Neural progenitor cell (in vitro differentiated cells): ENCODE data around the gene MYL9. TPM values are rescaled to one million over a fixed set of nuclear protein-coding genes. Genes with fewer than 3 reads are reported as not detected.
"Not testable (repeated sequence)": the region's sequence is repeated elsewhere in the genome, so short reads cannot be mapped to it uniquely, and the experiment has no call there.

ENCODE experiments used
- DNase-seq: peaks from one replicate; pipeline ENCODE4 v3.0.0-alpha.2; 2016; ENCODE audit warnings: low spot score
- H2AFZ ChIP-seq: fragments of 200-600 bp; sonication (generic); replicated peaks from 2 replicates; pipeline ENCODE4 v1.6.1; 2016; ENCODE audit warnings: antibody characterized with exemption
- H3F3A ChIP-seq: fragments of 200-600 bp; sonication (generic); 2 replicates; pipeline ENCODE4 v1.6.1; 2016; ENCODE audit warnings: antibody characterized with exemption, low read depth
- H3K27ac ChIP-seq: fragments of 200-600 bp; sonication (generic); 2 replicates; pipeline ENCODE4 v1.5.1; 2016; ENCODE audit warnings: mild to moderate bottlenecking
- H3K27me3 ChIP-seq: fragments of 200-600 bp; sonication (generic); 2 replicates; pipeline ENCODE4 v1.6.1; 2016; ENCODE audit warnings: mild to moderate bottlenecking, moderate library complexity
- H3K36me3 ChIP-seq: fragments of 200-600 bp; sonication (generic); 2 replicates; pipeline ENCODE4 v1.5.1; 2016
- H3K4me1 ChIP-seq: fragments of 200-600 bp; sonication (generic); 2 replicates; pipeline ENCODE4 v1.6.1; 2016; ENCODE audit warnings: mixed run types
- H3K4me2 ChIP-seq: fragments of 200-600 bp; sonication (generic); 2 replicates; pipeline ENCODE4 v1.6.1; 2016
- H3K4me3 ChIP-seq: fragments of 200-600 bp; sonication (generic); 2 replicates; pipeline ENCODE4 v1.5.1; 2016
- H3K79me2 ChIP-seq: fragments of 200-600 bp; sonication (generic); 2 replicates; pipeline ENCODE4 v1.6.1; 2016; ENCODE audit warnings: low read depth
- H3K9ac ChIP-seq: fragments of 200-600 bp; sonication (generic); 2 replicates; pipeline ENCODE4 v1.6.1; 2016
- H3K9me3 ChIP-seq: fragments of 200-600 bp; sonication (generic); 2 replicates; pipeline ENCODE4 v1.5.1; 2016; ENCODE audit warnings: low read depth
- H4K20me1 ChIP-seq: fragments of 200-600 bp; sonication (generic); 2 replicates; pipeline ENCODE4 v1.6.1; 2016; ENCODE audit warnings: low read depth
- H3K27ac Mint-ChIP-seq: 3 replicates; pipeline ENCODE4 v1.8.0; 2021; ENCODE audit warnings: mixed read lengths
- H3K27me3 Mint-ChIP-seq: 2 replicates; pipeline ENCODE4 v1.8.0; 2022; ENCODE audit warnings: low read depth, mild to moderate bottlenecking, inconsistent platforms, moderate library complexity, mixed read lengths; ENCODE audit not compliant: insufficient read depth
- H3K36me3 Mint-ChIP-seq: 3 replicates; pipeline ENCODE4 v1.8.0; 2021; ENCODE audit warnings: mixed read lengths
- H3K4me1 Mint-ChIP-seq: 3 replicates; pipeline ENCODE4 v1.8.0; 2021; ENCODE audit warnings: mixed read lengths
- H3K4me3 Mint-ChIP-seq: 3 replicates; pipeline ENCODE4 v1.8.0; 2021; ENCODE audit warnings: mild to moderate bottlenecking, moderate library complexity, mixed read lengths
- H3K9me3 Mint-ChIP-seq: 3 replicates; pipeline ENCODE4 v1.8.0; 2020; ENCODE audit warnings: mixed read lengths
- EZH2 ChIP-seq: fragments of 200-600 bp; sonication (generic); IDR thresholded peaks from 2 replicates; pipeline ENCODE4 v1.6.1; 2017; ENCODE audit warnings: antibody characterized with exemption, mild to moderate bottlenecking, moderate library complexity
- EZH2phosphoT487 ChIP-seq: fragments of 200-600 bp; sonication (generic); IDR thresholded peaks from 2 replicates; pipeline ENCODE4 v1.6.1; 2017; ENCODE audit warnings: antibody characterized with exemption
- total RNA-seq: library from RNA; depleted of rRNA; stranded (reverse); fragments of >200 nt; gene quantifications from 2 replicates; pipeline ENCODE4 v1.2.3, GENCODE V29; 2015; ENCODE audit warnings: low replicate concordance
- TF ChIP-seq, protein P1 (sequence below): fragments of 200-600 bp; sonication (generic); IDR thresholded peaks from 2 replicates; pipeline ENCODE4 v1.5.1; 2017; ENCODE audit warnings: antibody characterized with exemption, mild to moderate bottlenecking

Gene MYL9
- total RNA-seq, 1 donor from 2014 or later, result 12.4 TPM

DNA sequence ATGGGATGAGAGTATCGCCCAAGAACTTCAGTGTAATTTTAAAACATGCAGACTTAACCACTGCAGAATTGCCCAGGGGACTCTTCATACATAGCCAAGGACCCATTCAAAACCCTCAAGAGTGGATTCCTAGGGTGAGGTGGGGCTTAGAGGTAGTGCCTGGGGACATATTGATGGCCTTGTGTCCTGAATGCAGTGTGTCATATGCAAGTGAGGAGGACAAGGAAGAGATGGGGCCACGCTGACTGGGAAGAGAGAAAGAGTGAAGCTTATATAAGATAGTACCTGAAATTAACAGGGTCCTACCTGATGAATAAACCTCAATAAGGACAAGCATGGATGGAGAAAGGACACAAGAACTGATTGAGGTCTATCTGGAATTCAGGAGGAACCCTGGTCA, 13.9 kb downstream of the MYL9 start:
- Histone ChIP-seq H3K4me2 (no peak overlapping the region), H3K79me2 (no peaks in the 10 kb centered on the region), H3K36me3 (no peaks in the 10 kb centered on the region), H3F3A (peaks cover 9% of the 10 kb centered on the region), H2AFZ (no peak overlapping the region), H3K27me3 (no peaks in the 10 kb centered on the region), H3K9me3 (no peaks in the 10 kb centered on the region), H3K4me3 (no peak overlapping the region), H3K9ac (no peak overlapping the region), H3K4me1 (no peaks in the 10 kb centered on the region), H4K20me1 (no peaks in the 10 kb centered on the region), H3K27ac (no peak overlapping the region)
- no peak for DNase-seq
- Mint-ChIP-seq H3K4me1 (no peaks in the 10 kb centered on the region), H3K27me3 (peaks cover 5% of the 10 kb centered on the region), H3K9me3 (no peaks in the 10 kb centered on the region), H3K36me3 (no peaks in the 10 kb centered on the region), H3K4me3 (no peak overlapping the region), H3K27ac (no peak overlapping the region)
- TF ChIP-seq EZH2phosphoT487 (no peak), EZH2 (no peak)
- TF ChIP-seq, protein P1, sequence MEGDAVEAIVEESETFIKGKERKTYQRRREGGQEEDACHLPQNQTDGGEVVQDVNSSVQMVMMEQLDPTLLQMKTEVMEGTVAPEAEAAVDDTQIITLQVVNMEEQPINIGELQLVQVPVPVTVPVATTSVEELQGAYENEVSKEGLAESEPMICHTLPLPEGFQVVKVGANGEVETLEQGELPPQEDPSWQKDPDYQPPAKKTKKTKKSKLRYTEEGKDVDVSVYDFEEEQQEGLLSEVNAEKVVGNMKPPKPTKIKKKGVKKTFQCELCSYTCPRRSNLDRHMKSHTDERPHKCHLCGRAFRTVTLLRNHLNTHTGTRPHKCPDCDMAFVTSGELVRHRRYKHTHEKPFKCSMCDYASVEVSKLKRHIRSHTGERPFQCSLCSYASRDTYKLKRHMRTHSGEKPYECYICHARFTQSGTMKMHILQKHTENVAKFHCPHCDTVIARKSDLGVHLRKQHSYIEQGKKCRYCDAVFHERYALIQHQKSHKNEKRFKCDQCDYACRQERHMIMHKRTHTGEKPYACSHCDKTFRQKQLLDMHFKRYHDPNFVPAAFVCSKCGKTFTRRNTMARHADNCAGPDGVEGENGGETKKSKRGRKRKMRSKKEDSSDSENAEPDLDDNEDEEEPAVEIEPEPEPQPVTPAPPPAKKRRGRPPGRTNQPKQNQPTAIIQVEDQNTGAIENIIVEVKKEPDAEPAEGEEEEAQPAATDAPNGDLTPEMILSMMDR, result no peak

DNA sequence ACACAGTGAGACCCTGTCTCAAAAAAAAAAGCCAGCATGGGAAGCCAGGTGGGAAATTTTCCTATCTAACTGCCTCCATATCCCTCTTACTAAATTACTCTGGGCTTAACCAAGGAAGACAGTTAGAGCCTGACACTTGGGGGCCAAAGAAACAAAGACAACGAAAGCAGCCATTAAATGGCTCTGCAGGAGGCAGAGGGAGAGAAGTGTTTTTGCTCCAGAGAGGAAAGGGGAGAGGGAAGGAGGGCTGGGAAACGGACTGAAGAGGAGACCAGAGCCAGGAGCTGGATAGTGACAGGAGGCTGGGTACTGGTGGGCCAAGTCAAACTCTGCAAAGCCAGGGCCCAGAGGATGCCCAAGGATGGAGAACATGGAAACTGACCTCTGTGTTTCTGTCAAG, 21.4 kb downstream of the MYL9 start:
- Mint-ChIP-seq H3K4me3 (peak overlapping the region; percentile 24), H3K27me3 (peaks cover 2% of the 10 kb centered on the region), H3K9me3 (peaks cover 9% of the 10 kb centered on the region), H3K4me1 (peaks cover 11% of the 10 kb centered on the region), H3K27ac (peak overlapping the region; percentile 18), H3K36me3 (peaks cover 2% of the 10 kb centered on the region)
- Histone ChIP-seq H3K4me1 (peaks cover 13% of the 10 kb centered on the region), H3K79me2 (no peaks in the 10 kb centered on the region), H3K27ac (peak overlapping the region; percentile 64), H3K4me3 (no peak overlapping the region), H3K9me3 (no peaks in the 10 kb centered on the region), H3K27me3 (no peaks in the 10 kb centered on the region), H3F3A (peaks cover 11% of the 10 kb centered on the region), H3K9ac (no peak overlapping the region), H3K4me2 (peak overlapping the region; percentile 28), H2AFZ (no peak overlapping the region), H3K36me3 (no peaks in the 10 kb centered on the region), H4K20me1 (no peaks in the 10 kb centered on the region)
- no peak for TF ChIP-seq EZH2phosphoT487
- TF ChIP-seq, protein P1, result no peak
- TF ChIP-seq EZH2, result no peak
- peak; percentile 45 for DNase-seq

DNA sequence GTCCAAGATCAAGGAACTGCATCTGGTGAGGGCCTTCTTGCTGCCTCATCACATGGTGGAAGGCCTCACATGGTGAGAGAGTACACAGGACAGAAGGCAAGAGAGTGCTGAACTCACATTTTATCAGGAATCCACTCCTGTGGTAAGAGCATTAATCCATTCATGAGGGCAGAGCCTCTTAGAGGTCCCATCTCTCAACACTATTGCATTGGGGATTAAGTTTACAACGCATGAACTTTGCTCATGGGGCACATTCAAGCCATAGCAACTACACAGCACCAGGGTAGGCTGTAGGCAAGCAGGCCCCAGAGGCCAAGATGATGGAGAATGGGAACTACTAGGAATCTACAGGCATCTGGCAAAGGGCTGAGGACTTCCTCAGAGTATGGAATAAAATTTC, 22.1 kb downstream of the MYL9 start:
- no peaks in the 10 kb centered on the region for H3K27me3 ChIP-seq
- no peak overlapping the region for H3K4me2 ChIP-seq
- no peak overlapping the region for H2AFZ ChIP-seq
- Mint-ChIP-seq H3K9me3 (peaks cover 9% of the 10 kb centered on the region), H3K4me1 (peaks cover 11% of the 10 kb centered on the region), H3K27ac (peak overlapping the region; percentile 18), H3K4me3 (no peak overlapping the region), H3K27me3 (peaks cover 2% of the 10 kb centered on the region), H3K36me3 (peaks cover 2% of the 10 kb centered on the region)
- peak overlapping the region; percentile 64 for H3K27ac ChIP-seq
- no peaks in the 10 kb centered on the region for H3K9me3 ChIP-seq
- no peaks in the 10 kb centered on the region for H3K36me3 ChIP-seq
- no peak overlapping the region for H3K4me3 ChIP-seq
- H3K9ac ChIP-seq, result no peak overlapping the region
- H3K79me2 ChIP-seq, result no peaks in the 10 kb centered on the region
- DNase-seq, result no peak
- peaks cover 13% of the 10 kb centered on the region for H3K4me1 ChIP-seq
- no peaks in the 10 kb centered on the region for H4K20me1 ChIP-seq
- peaks cover 11% of the 10 kb centered on the region for H3F3A ChIP-seq
- TF ChIP-seq EZH2phosphoT487 (no peak), EZH2 (no peak)
- TF ChIP-seq, protein P1, result no peak

DNA sequence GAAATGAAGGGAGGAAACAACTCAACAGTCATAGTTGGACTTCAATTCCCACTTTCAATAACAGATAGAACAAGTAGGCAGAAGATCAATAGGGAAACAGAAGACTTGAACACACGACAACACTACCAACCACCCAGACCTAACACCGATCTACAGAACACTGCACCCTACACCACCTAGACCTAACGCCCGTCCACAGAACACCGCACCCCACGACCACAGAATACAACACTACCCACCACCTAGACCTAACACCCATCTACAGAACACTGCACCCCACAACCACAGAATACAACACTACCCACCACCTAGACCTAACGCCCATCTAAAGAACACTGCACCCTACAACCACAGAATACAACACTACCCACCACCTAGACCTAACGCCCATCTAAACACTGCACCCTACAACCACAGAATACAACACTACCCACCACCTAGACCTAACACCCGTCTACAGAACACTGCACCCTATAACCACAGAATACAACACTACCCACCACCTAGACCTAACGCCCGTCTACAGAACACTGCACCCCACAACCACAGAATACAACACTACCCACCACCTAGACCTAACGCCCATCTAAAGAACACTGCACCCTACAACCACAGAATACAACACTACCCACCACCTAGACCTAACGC, 22.9 kb downstream of the MYL9 start:
- H3K9me3 ChIP-seq, H2AFZ ChIP-seq, H3K4me3 ChIP-seq, H3K27me3 Mint-ChIP-seq, H3K79me2 ChIP-seq, H3K27ac Mint-ChIP-seq, H3K4me2 ChIP-seq, H3K27ac ChIP-seq, H3K4me3 Mint-ChIP-seq, H3K36me3 ChIP-seq, H3K9me3 Mint-ChIP-seq, H3K36me3 Mint-ChIP-seq, H3K27me3 ChIP-seq, DNase-seq, H4K20me1 ChIP-seq, H3K9ac ChIP-seq: not testable (repeated sequence)
- H3K4me1 Mint-ChIP-seq, result peaks cover 11% of the 10 kb centered on the region
- H3F3A ChIP-seq, result peaks cover 11% of the 10 kb centered on the region
- peaks cover 13% of the 10 kb centered on the region for H3K4me1 ChIP-seq

DNA sequence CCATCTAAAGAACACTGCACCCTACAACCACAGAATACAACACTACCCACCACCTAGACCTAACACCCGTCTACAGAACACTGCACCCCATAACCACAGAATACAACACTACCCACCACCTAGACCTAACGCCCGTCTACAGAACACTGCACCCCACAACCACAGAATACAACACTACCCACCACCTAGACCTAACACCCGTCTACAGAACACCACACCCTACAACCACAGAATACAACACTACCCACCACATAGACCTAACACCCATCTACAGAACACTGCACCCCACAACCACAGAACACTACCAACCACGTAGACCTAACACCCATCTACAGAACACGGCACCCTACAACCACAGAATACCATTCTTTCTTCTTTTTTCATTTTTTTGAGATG, 23.4 kb downstream of the MYL9 start:
- H3F3A ChIP-seq, result peaks cover 11% of the 10 kb centered on the region
- not testable (repeated sequence) for H3K4me3 ChIP-seq, H3K79me2 ChIP-seq

More for the DNA sequence above, 23.4 kb downstream of the MYL9 start:
- H3K4me1 ChIP-seq, result peaks cover 13% of the 10 kb centered on the region
- H4K20me1 ChIP-seq, H3K27ac ChIP-seq, H2AFZ ChIP-seq, H3K9me3 Mint-ChIP-seq, H3K36me3 Mint-ChIP-seq, H3K9me3 ChIP-seq, H3K27me3 Mint-ChIP-seq, H3K36me3 ChIP-seq, H3K27ac Mint-ChIP-seq, H3K27me3 ChIP-seq, H3K9ac ChIP-seq, H3K4me3 Mint-ChIP-seq, DNase-seq, H3K4me2 ChIP-seq: not testable (repeated sequence)
- H3K4me1 Mint-ChIP-seq, result peaks cover 14% of the 10 kb centered on the region
